Mucosa of stomach (tissue), 1 donor: ENCODE results near the gene ZNF226.
"Not testable (repeated sequence)": the region's sequence is repeated elsewhere in the genome, so short reads cannot be mapped to it uniquely, and the experiment has no call there.

Experiments
- H3K27me3 ChIP-seq: one replicate; pipeline ENCODE4 v1.7.0; 2013; ENCODE audit warnings: mild to moderate bottlenecking, low read length; ENCODE audit not compliant: control insufficient read depth, insufficient read depth
- H3K36me3 ChIP-seq: one replicate; pipeline ENCODE4 v1.7.0; 2013; ENCODE audit warnings: low read length; ENCODE audit not compliant: control insufficient read depth, insufficient read depth
- H3K4me1 ChIP-seq: one replicate; pipeline ENCODE4 v1.7.0; 2013; ENCODE audit warnings: mild to moderate bottlenecking, low read length; ENCODE audit not compliant: control insufficient read depth, insufficient read depth
- H3K4me3 ChIP-seq: one replicate; pipeline ENCODE4 v1.7.0; 2013; ENCODE audit warnings: low read length
- H3K9ac ChIP-seq: one replicate; pipeline ENCODE4 v1.7.0; 2013; ENCODE audit warnings: mild to moderate bottlenecking, low read length, moderate library complexity
- H3K9me3 ChIP-seq: one replicate; pipeline ENCODE4 v1.7.0; 2013; ENCODE audit warnings: mild to moderate bottlenecking, low read length, moderate library complexity; ENCODE audit not compliant: control insufficient read depth
- donor health status: Pancreatic carcinoma.

ZNF226 gene

GRCh38 chr19:44164673-44165512 lies at the start of gene ZNF226:
Gene ZNF226 (plus strand): TSS chr19:44165100. CDS start chr19:44170081, 4,981 bp downstream.
- Histone ChIP-seq H3K36me3 (peaks cover 5% of the 10 kb centered on the region), H3K9ac (peak within 1 kb of the TSS; percentile 95), H3K4me3 (peak within 1 kb of the TSS; percentile 96), H3K4me1 (no peaks in the 10 kb centered on the region), H3K27me3 (no peaks in the 10 kb centered on the region), H3K9me3 (peaks cover 12% of the 10 kb centered on the region)

- H3K4me1 ChIP-seq, H3K9me3 ChIP-seq, H3K9ac ChIP-seq, H3K4me3 ChIP-seq, H3K36me3 ChIP-seq, H3K27me3 ChIP-seq: not testable (repeated sequence)
These were observed 43.7 kb upstream of the ZNF226 start for GRCh38 chr19:44121162-44121561.

- Histone ChIP-seq H3K36me3 (peaks cover 6% of the 10 kb centered on the region), H3K9me3 (peaks cover 10% of the 10 kb centered on the region), H3K4me1 (no peaks in the 10 kb centered on the region), H3K4me3 (no peak overlapping the region), H3K27me3 (no peaks in the 10 kb centered on the region), H3K9ac (no peak overlapping the region)
These were observed 32.9 kb upstream of the ZNF226 start for GRCh38 chr19:44131955-44132354.

- H3K4me3 ChIP-seq = peak within 1 kb of the TSS; percentile 70
- no peaks in the 10 kb centered on the region for H3K9me3 ChIP-seq
- no peaks in the 10 kb centered on the region for H3K27me3 ChIP-seq
- H3K9ac ChIP-seq = peak within 1 kb of the TSS; percentile 84
- H3K4me1 ChIP-seq = no peaks in the 10 kb centered on the region
- H3K36me3 ChIP-seq = no peaks in the 10 kb centered on the region
These were observed 23.5 kb upstream of the ZNF226 start, which contains the start of gene ZNF234 for GRCh38 chr19:44141191-44142058. Gene ZNF234 (plus strand): TSS chr19:44141554. CDS start chr19:44144633, 3,079 bp downstream.

- no peaks in the 10 kb centered on the region for H3K36me3 ChIP-seq
- H3K27me3 ChIP-seq = no peaks in the 10 kb centered on the region
- peak overlapping the region; percentile 70 for H3K4me3 ChIP-seq
- H3K9ac ChIP-seq = peak overlapping the region; percentile 84
- no peaks in the 10 kb centered on the region for H3K4me1 ChIP-seq
- H3K9me3 ChIP-seq = no peaks in the 10 kb centered on the region
These were observed 22.9 kb upstream of the ZNF226 start for GRCh38 chr19:44142059-44142433.

- Histone ChIP-seq H3K36me3 (peaks cover 5% of the 10 kb centered on the region), H3K9ac (no peak overlapping the region), H3K9me3 (no peaks in the 10 kb centered on the region), H3K4me3 (no peak overlapping the region), H3K27me3 (no peaks in the 10 kb centered on the region), H3K4me1 (no peaks in the 10 kb centered on the region)
These were observed 15.1 kb upstream of the ZNF226 start for GRCh38 chr19:44149776-44150175.

- H3K4me1 ChIP-seq = no peaks in the 10 kb centered on the region
- peaks cover 8% of the 10 kb centered on the region for H3K36me3 ChIP-seq
- no peaks in the 10 kb centered on the region for H3K27me3 ChIP-seq
- peaks cover 3% of the 10 kb centered on the region for H3K9me3 ChIP-seq
- H3K4me3 ChIP-seq = no peak overlapping the region
- H3K9ac ChIP-seq = no peak overlapping the region
These were observed 13.4 kb upstream of the ZNF226 start for GRCh38 chr19:44151491-44151890.

- Histone ChIP-seq H3K4me3 (peak overlapping the region; percentile 3), H3K9me3 (peaks cover 12% of the 10 kb centered on the region), H3K4me1 (no peaks in the 10 kb centered on the region), H3K36me3 (peaks cover 14% of the 10 kb centered on the region), H3K9ac (no peak overlapping the region), H3K27me3 (no peaks in the 10 kb centered on the region)
These were observed 8.4 kb upstream of the ZNF226 start for GRCh38 chr19:44156475-44156874.

GRCh38 chr19:44163789-44164188 lies 1.1 kb upstream of the ZNF226 start:
- H3K9ac ChIP-seq = no peak overlapping the region
- peak overlapping the region; percentile 96 for H3K4me3 ChIP-seq
- H3K4me1 ChIP-seq = no peaks in the 10 kb centered on the region
- H3K9me3 ChIP-seq = peaks cover 12% of the 10 kb centered on the region
- peaks cover 5% of the 10 kb centered on the region for H3K36me3 ChIP-seq
- no peaks in the 10 kb centered on the region for H3K27me3 ChIP-seq

- H3K4me1 ChIP-seq = no peaks in the 10 kb centered on the region
- H3K9ac ChIP-seq = no peak overlapping the region
- H3K36me3 ChIP-seq = peaks cover 5% of the 10 kb centered on the region
These were observed 600 bp upstream of the ZNF226 start for GRCh38 chr19:44164327-44164672.

GRCh38 chr19:44170660-44171059 lies 5.8 kb downstream of the ZNF226 start:
- H3K9ac ChIP-seq, H3K4me3 ChIP-seq, H3K4me1 ChIP-seq, H3K27me3 ChIP-seq: not testable (repeated sequence)
- Histone ChIP-seq H3K36me3 (peaks cover 33% of the 10 kb centered on the region), H3K9me3 (peaks cover 20% of the 10 kb centered on the region)

More at GRCh38 chr19:44164327-44164672, 600 bp upstream of the ZNF226 start:
- no peaks in the 10 kb centered on the region for H3K27me3 ChIP-seq
- peak overlapping the region; percentile 96 for H3K4me3 ChIP-seq
- peaks cover 12% of the 10 kb centered on the region for H3K9me3 ChIP-seq

GRCh38 chr19:44176590-44176989 lies 11.7 kb downstream of the ZNF226 start:
- Histone ChIP-seq H3K4me1 (no peaks in the 10 kb centered on the region), H3K4me3 (peak overlapping the region; percentile 2), H3K36me3 (peaks cover 35% of the 10 kb centered on the region), H3K9ac (no peak overlapping the region), H3K9me3 (peaks cover 26% of the 10 kb centered on the region), H3K27me3 (no peaks in the 10 kb centered on the region)
